ENCODE measurements around the gene HIPK3. TPM values are rescaled to one million over a fixed set of nuclear protein-coding genes. Genes with fewer than 3 reads are reported as not detected.
A peak's percentile ranks its signal among the peaks of the same experiment; 100 is the strongest.
"Not testable (repeated sequence)": the region's sequence is repeated elsewhere in the genome, so short reads cannot be mapped to it uniquely, and the experiment has no call there.

Gene HIPK3
- 100 to 1,000 TPM; 233 to 345 (median 278) TPM for total RNA-seq

GRCh38 chr11:33257160-33257896 is at the start of gene HIPK3:
Gene HIPK3, plus strand, starts transcription at chr11:33257381.
- TF ChIP-seq CTCF (IDR thresholded peaks at IDR 0.05), result no peak
- DNase-seq (ENCODE audit: low spot score), result peak; percentile 43
- ATAC-seq (ENCODE audit: low FRiP score), result peak; percentile 89

GRCh38 chr11:33207408-33207985 is 49.7 kb upstream of the HIPK3 start:
- TF ChIP-seq CTCF (IDR thresholded peaks at IDR 0.05), result no peak
- peak; percentile 86 for ATAC-seq (ENCODE audit: low FRiP score)
- DNase-seq (ENCODE audit: low spot score), result no peak

GRCh38 chr11:33208150-33208549 is 49.0 kb upstream of the HIPK3 start:
- ATAC-seq (ENCODE audit: low FRiP score), result no peak

GRCh38 chr11:33211153-33211552 is 46.0 kb upstream of the HIPK3 start:
- TF ChIP-seq CTCF (IDR thresholded peaks at IDR 0.05), result no peak
- no peak for DNase-seq (ENCODE audit: low spot score)
- ATAC-seq (ENCODE audit: low FRiP score), result no peak

More at GRCh38 chr11:33208150-33208549, 49.0 kb upstream of the HIPK3 start:
- TF ChIP-seq CTCF (IDR thresholded peaks at IDR 0.05), result no peak
- DNase-seq (ENCODE audit: low spot score), result no peak

GRCh38 chr11:33211580-33211979 is 45.6 kb upstream of the HIPK3 start:
- no peak for ATAC-seq (ENCODE audit: low FRiP score)
- TF ChIP-seq CTCF (IDR thresholded peaks at IDR 0.05), result no peak

GRCh38 chr11:33214187-33214586 is 43.0 kb upstream of the HIPK3 start:
- no peak for TF ChIP-seq CTCF (IDR thresholded peaks at IDR 0.05)
- DNase-seq (ENCODE audit: low spot score) (no peak), ATAC-seq (ENCODE audit: low FRiP score) (no peak)

More at GRCh38 chr11:33211580-33211979, 45.6 kb upstream of the HIPK3 start:
- no peak for DNase-seq (ENCODE audit: low spot score)

- no peak for ATAC-seq (ENCODE audit: low FRiP score)
- no peak for DNase-seq (ENCODE audit: low spot score)
- TF ChIP-seq CTCF (IDR thresholded peaks at IDR 0.05), result no peak
Measured at GRCh38 chr11:33214767-33215166, 42.4 kb upstream of the HIPK3 start.

GRCh38 chr11:33216676-33217075 is 40.5 kb upstream of the HIPK3 start:
- not testable (repeated sequence) for DNase-seq (ENCODE audit: low spot score); ATAC-seq (ENCODE audit: low FRiP score)
